Measurements from ENCODE around the gene ZMIZ1.

DNA sequence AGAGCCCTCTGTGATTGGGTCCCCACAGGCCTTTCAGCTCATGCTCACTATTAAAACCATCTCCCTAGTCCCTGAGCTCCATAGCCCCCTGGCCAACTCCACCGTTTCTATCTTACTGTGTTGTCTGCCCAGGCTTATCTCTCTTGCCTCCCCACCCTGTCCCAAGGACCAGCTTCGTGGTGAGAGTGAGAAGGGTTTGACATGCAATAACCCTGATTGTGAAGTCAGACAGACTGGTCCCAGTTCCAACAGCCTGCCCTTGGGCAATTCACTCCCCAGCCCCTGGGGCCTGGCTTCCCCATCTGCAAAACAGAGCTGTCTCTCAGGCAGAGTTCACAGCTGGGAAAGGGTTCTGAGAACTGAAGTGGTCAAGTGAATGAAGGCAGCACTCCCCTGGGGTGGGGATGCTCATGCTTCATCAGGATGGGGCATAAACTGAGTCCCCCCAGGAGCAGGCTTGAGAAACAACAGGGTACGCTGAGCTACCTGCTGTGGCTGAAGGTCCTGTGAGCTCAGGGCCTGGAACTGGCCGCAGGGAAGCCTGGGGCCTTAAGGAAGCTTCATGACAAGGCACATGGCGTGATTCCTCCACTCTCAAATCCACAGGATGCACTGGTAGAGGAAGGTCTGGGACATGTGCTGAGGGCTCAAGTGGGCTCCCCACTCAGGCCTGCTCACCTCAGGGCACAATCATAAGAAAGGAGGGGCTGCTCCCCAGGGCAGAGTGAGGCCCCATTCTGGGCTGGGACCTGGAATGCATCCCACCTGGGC is 276.7 kb downstream of the ZMIZ1 start:
- TF ChIP-seq, protein P1, sequence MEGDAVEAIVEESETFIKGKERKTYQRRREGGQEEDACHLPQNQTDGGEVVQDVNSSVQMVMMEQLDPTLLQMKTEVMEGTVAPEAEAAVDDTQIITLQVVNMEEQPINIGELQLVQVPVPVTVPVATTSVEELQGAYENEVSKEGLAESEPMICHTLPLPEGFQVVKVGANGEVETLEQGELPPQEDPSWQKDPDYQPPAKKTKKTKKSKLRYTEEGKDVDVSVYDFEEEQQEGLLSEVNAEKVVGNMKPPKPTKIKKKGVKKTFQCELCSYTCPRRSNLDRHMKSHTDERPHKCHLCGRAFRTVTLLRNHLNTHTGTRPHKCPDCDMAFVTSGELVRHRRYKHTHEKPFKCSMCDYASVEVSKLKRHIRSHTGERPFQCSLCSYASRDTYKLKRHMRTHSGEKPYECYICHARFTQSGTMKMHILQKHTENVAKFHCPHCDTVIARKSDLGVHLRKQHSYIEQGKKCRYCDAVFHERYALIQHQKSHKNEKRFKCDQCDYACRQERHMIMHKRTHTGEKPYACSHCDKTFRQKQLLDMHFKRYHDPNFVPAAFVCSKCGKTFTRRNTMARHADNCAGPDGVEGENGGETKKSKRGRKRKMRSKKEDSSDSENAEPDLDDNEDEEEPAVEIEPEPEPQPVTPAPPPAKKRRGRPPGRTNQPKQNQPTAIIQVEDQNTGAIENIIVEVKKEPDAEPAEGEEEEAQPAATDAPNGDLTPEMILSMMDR (IDR thresholded peaks at IDR 0.05 in 2 of 3, conservative IDR thresholded peaks at IDR 0.05 in 1 of 3; ENCODE audit: borderline replicate concordance in 1 of 3, insufficient read depth in 1 of 3, low read depth in 2 of 3, low read length in 2 of 3) = no peak
- TF ChIP-seq POLR2AphosphoS5 (IDR thresholded peaks at IDR 0.05; ENCODE audit: low read depth, low read length) = no peak
- TF ChIP-seq SP1 (IDR thresholded peaks at IDR 0.05; ENCODE audit: low read depth) = no peak
- no peak for TF ChIP-seq EZH2 (IDR thresholded peaks at IDR 0.05)
- TF ChIP-seq, protein P2, sequence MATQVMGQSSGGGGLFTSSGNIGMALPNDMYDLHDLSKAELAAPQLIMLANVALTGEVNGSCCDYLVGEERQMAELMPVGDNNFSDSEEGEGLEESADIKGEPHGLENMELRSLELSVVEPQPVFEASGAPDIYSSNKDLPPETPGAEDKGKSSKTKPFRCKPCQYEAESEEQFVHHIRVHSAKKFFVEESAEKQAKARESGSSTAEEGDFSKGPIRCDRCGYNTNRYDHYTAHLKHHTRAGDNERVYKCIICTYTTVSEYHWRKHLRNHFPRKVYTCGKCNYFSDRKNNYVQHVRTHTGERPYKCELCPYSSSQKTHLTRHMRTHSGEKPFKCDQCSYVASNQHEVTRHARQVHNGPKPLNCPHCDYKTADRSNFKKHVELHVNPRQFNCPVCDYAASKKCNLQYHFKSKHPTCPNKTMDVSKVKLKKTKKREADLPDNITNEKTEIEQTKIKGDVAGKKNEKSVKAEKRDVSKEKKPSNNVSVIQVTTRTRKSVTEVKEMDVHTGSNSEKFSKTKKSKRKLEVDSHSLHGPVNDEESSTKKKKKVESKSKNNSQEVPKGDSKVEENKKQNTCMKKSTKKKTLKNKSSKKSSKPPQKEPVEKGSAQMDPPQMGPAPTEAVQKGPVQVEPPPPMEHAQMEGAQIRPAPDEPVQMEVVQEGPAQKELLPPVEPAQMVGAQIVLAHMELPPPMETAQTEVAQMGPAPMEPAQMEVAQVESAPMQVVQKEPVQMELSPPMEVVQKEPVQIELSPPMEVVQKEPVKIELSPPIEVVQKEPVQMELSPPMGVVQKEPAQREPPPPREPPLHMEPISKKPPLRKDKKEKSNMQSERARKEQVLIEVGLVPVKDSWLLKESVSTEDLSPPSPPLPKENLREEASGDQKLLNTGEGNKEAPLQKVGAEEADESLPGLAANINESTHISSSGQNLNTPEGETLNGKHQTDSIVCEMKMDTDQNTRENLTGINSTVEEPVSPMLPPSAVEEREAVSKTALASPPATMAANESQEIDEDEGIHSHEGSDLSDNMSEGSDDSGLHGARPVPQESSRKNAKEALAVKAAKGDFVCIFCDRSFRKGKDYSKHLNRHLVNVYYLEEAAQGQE (IDR thresholded peaks at IDR 0.05; ENCODE audit: low read depth) = no peak
- TF ChIP-seq RAD21 (IDR thresholded peaks at IDR 0.05; ENCODE audit: low read depth) = no peak
- no peak for TF ChIP-seq ZNF274 (IDR thresholded peaks at IDR 0.05; ENCODE audit: low read depth, low read length)
- TF ChIP-seq, protein P3, sequence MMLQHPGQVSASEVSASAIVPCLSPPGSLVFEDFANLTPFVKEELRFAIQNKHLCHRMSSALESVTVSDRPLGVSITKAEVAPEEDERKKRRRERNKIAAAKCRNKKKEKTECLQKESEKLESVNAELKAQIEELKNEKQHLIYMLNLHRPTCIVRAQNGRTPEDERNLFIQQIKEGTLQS (IDR thresholded peaks at IDR 0.05) = no peak
